Lower leg skin (tissue), 4 donors: Measurements from ENCODE around the gene VAV3. TPM values are rescaled to one million over a fixed set of nuclear protein-coding genes. Genes with fewer than 3 reads are reported as not detected.
"Not testable (repeated sequence)": the region's sequence is repeated elsewhere in the genome, so short reads cannot be mapped to it uniquely, and the experiment has no call there.

Source experiments
- DNase-seq, 2 donors: peaks; one replicate each; pipeline ENCODE4 v3.0.0-alpha.2; 2019; ENCODE audit warnings: low spot score in 2 of 2
- H3K4me3 ChIP-seq: fragments of 200-600 bp; sonication (generic); 2 replicates; pipeline ENCODE4 v1.5.1; 2017; ENCODE audit warnings: mild to moderate bottlenecking, low read depth; ENCODE audit not compliant: poor library complexity, severe bottlenecking
- CTCF ChIP-seq, 3 donors: fragments of 450-650 bp; IDR thresholded peaks; one replicate each; pipeline ENCODE4 v1.5.1; 2016; ENCODE audit warnings: antibody characterized with exemption in 3 of 3, mild to moderate bottlenecking in 3 of 3, moderate library complexity in 2 of 3
- POLR2A ChIP-seq, 2 donors: fragments of 450-650 bp; IDR thresholded peaks; one replicate each; pipeline ENCODE4 v1.6.1; 2016 to 2017; ENCODE audit warnings: antibody characterized with exemption in 2 of 2, mild to moderate bottlenecking in 1 of 2, moderate library complexity in 1 of 2
- WGBS, 2 donors: methylation state at CpG; one replicate each; pipeline ENCODE4 v1.1.5; 2018; 5-methylcytosine and 5-hydroxymethylcytosine counted together
- intact Hi-C: fragments of 100-400 bp; cut with DNase I; formaldehyde crosslinking; loops from one replicate; pipeline ENCODE4 v1.15.0; 2023; ENCODE audit warnings: low total_unique reads
- total RNA-seq, 4 donors: library from RNA; depleted of rRNA; stranded (reverse); fragments of >200 nt; gene quantifications; one replicate each; pipeline ENCODE4 v1.1.0, GENCODE V29; 2016

Gene VAV3
- total RNA-seq, 4 donors from 2014 or later: 102 to 200 (median 147) TPM

- WGBS, 2 donors: 58 to 75% methylated on average over 1 of the region's 1 CpG
- no peak for TF ChIP-seq POLR2A (IDR thresholded peaks at IDR 0.05)
- no peak for TF ChIP-seq CTCF (IDR thresholded peaks at IDR 0.05)
- intact Hi-C loops: no loop called here
- DNase-seq: no peak
- no peak overlapping the region for H3K4me3 ChIP-seq
Measured at GRCh38 chr1:107724648-107725047, 240.3 kb downstream of the VAV3 start.

- intact Hi-C loops, DNase-seq, H3K4me3 ChIP-seq: not testable (repeated sequence)
- 94 to 97% methylated on average over 4 of the region's 4 CpGs for WGBS, 2 donors
Measured at GRCh38 chr1:107720210-107720609, 244.8 kb downstream of the VAV3 start.

- no peak for TF ChIP-seq POLR2A (IDR thresholded peaks at IDR 0.05)
- TF ChIP-seq CTCF (IDR thresholded peaks at IDR 0.05): no peak
- no peak overlapping the region for H3K4me3 ChIP-seq
- intact Hi-C loops: no loop called here
- no peak for DNase-seq
Measured at GRCh38 chr1:107710005-107710404, 255.0 kb downstream of the VAV3 start.

- intact Hi-C loops: no loop called here
- 95 to 98% methylated on average over 2 of the region's 2 CpGs for WGBS, 2 donors
- no peak overlapping the region for H3K4me3 ChIP-seq
- no peak for DNase-seq
- TF ChIP-seq POLR2A (IDR thresholded peaks at IDR 0.05): no peak
Measured at GRCh38 chr1:107707111-107707510, 257.9 kb downstream of the VAV3 start.

- 68 to 72% methylated on average over 6 of the region's 6 CpGs for WGBS, 2 donors
- TF ChIP-seq POLR2A (IDR thresholded peaks at IDR 0.05) (no peak), CTCF (IDR thresholded peaks at IDR 0.05) (no peak)
- no peak overlapping the region for H3K4me3 ChIP-seq
- intact Hi-C loops: no loop called here
- DNase-seq: no peak
Measured at GRCh38 chr1:107706182-107706581, 258.8 kb downstream of the VAV3 start.

- no peak overlapping the region for H3K4me3 ChIP-seq
- intact Hi-C loops: no loop called here
- no peak for DNase-seq
- 71 to 74% methylated on average over 2 of the region's 2 CpGs for WGBS, 2 donors
- no peak for TF ChIP-seq CTCF (IDR thresholded peaks at IDR 0.05)
Measured at GRCh38 chr1:107704911-107705310, 260.1 kb downstream of the VAV3 start.

- 84 to 96% methylated on average over 4 of the region's 4 CpGs for WGBS, 2 donors
- no peak overlapping the region for H3K4me3 ChIP-seq
- TF ChIP-seq POLR2A (IDR thresholded peaks at IDR 0.05): no peak
- no peak for TF ChIP-seq CTCF (IDR thresholded peaks at IDR 0.05)
- intact Hi-C loops: no loop called here
- no peak for DNase-seq
Measured at GRCh38 chr1:107702946-107703571, 261.9 kb downstream of the VAV3 start.

- DNase-seq, H3K4me3 ChIP-seq, intact Hi-C loops: not testable (repeated sequence)
- WGBS, 2 donors: 55 to 61% methylated on average over 3 of the region's 3 CpGs
Measured at GRCh38 chr1:107700651-107701050, 264.3 kb downstream of the VAV3 start.
